ENCODE measurements around the gene SLC9A9. TPM values are rescaled to one million over a fixed set of nuclear protein-coding genes. Genes with fewer than 3 reads are reported as not detected.

SLC9A9 gene
- total RNA-seq, 1 experiment from 2014 or later, result not detected

GRCh38 chr3:143416229-143416628, 432.0 kb downstream of the SLC9A9 start:
- DNase-seq (ENCODE audit: low read depth), result no peak

GRCh38 chr3:143414571-143415253, 433.6 kb downstream of the SLC9A9 start:
- no peak for DNase-seq (ENCODE audit: low read depth)

GRCh38 chr3:143413372-143413771, 434.9 kb downstream of the SLC9A9 start:
- DNase-seq (ENCODE audit: low read depth), result no peak

- no peak for DNase-seq (ENCODE audit: low read depth)
Observed at GRCh38 chr3:143412084-143412483, 436.2 kb downstream of the SLC9A9 start.

- DNase-seq (ENCODE audit: low read depth), result no peak
Observed at GRCh38 chr3:143410259-143410658, 438.0 kb downstream of the SLC9A9 start.

GRCh38 chr3:143408771-143409170, 439.5 kb downstream of the SLC9A9 start:
- no peak for DNase-seq (ENCODE audit: low read depth)

GRCh38 chr3:143402602-143403001, 445.7 kb downstream of the SLC9A9 start:
- no peak for DNase-seq (ENCODE audit: low read depth)

- no peak for DNase-seq (ENCODE audit: low read depth)
Observed at GRCh38 chr3:143396790-143397189, 451.5 kb downstream of the SLC9A9 start.

GRCh38 chr3:143389388-143389787, 458.9 kb downstream of the SLC9A9 start:
- DNase-seq (ENCODE audit: low read depth), result no peak

- DNase-seq (ENCODE audit: low read depth), result no peak
Observed at GRCh38 chr3:143387425-143387824, 460.8 kb downstream of the SLC9A9 start.

GRCh38 chr3:143384076-143384475, 464.2 kb downstream of the SLC9A9 start:
- no peak for DNase-seq (ENCODE audit: low read depth)

GRCh38 chr3:143383421-143383820, 464.8 kb downstream of the SLC9A9 start:
- no peak for DNase-seq (ENCODE audit: low read depth)

- no peak for DNase-seq (ENCODE audit: low read depth)
Observed at GRCh38 chr3:143382816-143383215, 465.5 kb downstream of the SLC9A9 start.

- DNase-seq (ENCODE audit: low read depth), result no peak
Observed at GRCh38 chr3:143380449-143380848, 467.8 kb downstream of the SLC9A9 start.

GRCh38 chr3:143375698-143376097, 472.6 kb downstream of the SLC9A9 start:
- DNase-seq (ENCODE audit: low read depth), result no peak

GRCh38 chr3:143367171-143367570, 481.1 kb downstream of the SLC9A9 start:
- DNase-seq (ENCODE audit: low read depth), result no peak

- DNase-seq (ENCODE audit: low read depth), result no peak
Observed at GRCh38 chr3:143366672-143367071, 481.6 kb downstream of the SLC9A9 start.

GRCh38 chr3:143363949-143364348, 484.3 kb downstream of the SLC9A9 start:
- no peak for DNase-seq (ENCODE audit: low read depth)

GRCh38 chr3:143363276-143363675, 485.0 kb downstream of the SLC9A9 start:
- DNase-seq (ENCODE audit: low read depth), result no peak

GRCh38 chr3:143362115-143362991, 485.9 kb downstream of the SLC9A9 start:
- no peak for DNase-seq (ENCODE audit: low read depth)

- no peak for DNase-seq (ENCODE audit: low read depth)
Observed at GRCh38 chr3:143361589-143361988, 486.7 kb downstream of the SLC9A9 start.

- DNase-seq (ENCODE audit: low read depth), result no peak
Observed at GRCh38 chr3:143360244-143360643, 488.0 kb downstream of the SLC9A9 start.

Measured in Daoy (cell line).